ENCODE results near the gene FAM168A.

FAM168A gene

DNA sequence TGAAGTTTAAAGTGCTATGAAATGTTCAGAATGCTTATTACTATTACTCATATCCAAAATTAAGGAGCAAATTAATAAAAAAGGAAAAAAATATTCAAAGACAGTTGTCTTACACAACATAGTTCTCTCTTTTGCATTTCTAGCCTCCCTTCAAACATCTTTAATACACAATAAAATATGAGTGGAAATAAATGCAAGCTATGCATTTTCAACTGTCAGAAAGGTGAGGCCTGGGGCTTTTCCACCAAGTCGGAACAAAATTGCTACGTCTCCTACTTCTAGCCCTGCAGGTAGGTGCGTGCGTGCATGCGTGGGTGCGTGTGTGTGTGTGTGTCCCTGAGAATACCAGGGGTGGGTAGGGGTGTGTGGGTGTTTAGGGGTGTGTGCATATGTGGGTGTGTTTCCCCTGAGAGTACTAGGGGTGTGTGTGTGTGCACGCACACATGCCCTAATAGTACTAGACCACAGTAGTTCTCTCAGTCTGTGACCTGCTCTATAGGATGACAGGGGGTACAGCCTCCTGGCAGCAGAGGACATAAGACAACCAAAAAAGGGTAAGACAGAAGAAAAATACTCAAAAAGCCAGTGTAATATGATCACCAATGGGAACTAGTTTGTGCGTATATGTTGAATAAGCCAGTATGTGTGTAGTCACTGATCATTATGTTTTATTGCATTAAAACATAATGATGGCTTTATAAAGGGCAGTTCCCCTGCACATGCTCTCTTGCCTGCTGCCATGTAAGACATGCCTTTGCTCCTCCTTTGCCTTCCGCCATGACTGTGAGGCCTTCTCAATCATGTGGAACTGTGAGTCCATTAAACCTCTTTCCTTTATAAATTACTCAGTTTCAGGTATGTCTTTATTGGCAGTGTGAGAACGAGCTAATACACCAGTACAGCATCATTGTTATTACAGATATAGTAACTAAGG is 89.4 kb downstream of the FAM168A start:
- H3K36me3 ChIP-seq (ENCODE audit: low read length) = no peaks in the 10 kb centered on the region; the same call in 1 of the 2 replicates
- H4K20me1 ChIP-seq (ENCODE audit: low read depth, low read length) = no peaks in the 10 kb centered on the region
- no peak overlapping the region for H2AFZ ChIP-seq (ENCODE audit: low read depth, low read length, severe bottlenecking)
- no peaks in the 10 kb centered on the region for H3K9me3 ChIP-seq (ENCODE audit: insufficient read depth, low read length)
- no peak overlapping the region for H3K4me3 ChIP-seq (ENCODE audit: insufficient read depth, low read length, poor library complexity, severe bottlenecking)
- H3K79me2 ChIP-seq (ENCODE audit: insufficient read depth, low read length) = no peaks in the 10 kb centered on the region; the same call in 1 of the 2 replicates
- no peaks in the 10 kb centered on the region; the same call in 1 of the 2 replicates for H3F3A ChIP-seq (ENCODE audit: insufficient read depth)
- H3K4me2 ChIP-seq (ENCODE audit: low read depth, low read length, poor library complexity, severe bottlenecking) = no peak overlapping the region
- H3K27me3 ChIP-seq (ENCODE audit: low read length) = no peaks in the 10 kb centered on the region
- TF ChIP-seq EZH2phosphoT487 (conservative IDR thresholded peaks at IDR 0.05; ENCODE audit: low read length) = no peak
- H3K27ac ChIP-seq (ENCODE audit: low read depth, low read length) = no peak overlapping the region
- no peak overlapping the region for H3K9ac ChIP-seq (ENCODE audit: low read length)
- no peaks in the 10 kb centered on the region for H3K9me2 ChIP-seq (replicated peaks; ENCODE audit: insufficient read depth, low read length)

DNA sequence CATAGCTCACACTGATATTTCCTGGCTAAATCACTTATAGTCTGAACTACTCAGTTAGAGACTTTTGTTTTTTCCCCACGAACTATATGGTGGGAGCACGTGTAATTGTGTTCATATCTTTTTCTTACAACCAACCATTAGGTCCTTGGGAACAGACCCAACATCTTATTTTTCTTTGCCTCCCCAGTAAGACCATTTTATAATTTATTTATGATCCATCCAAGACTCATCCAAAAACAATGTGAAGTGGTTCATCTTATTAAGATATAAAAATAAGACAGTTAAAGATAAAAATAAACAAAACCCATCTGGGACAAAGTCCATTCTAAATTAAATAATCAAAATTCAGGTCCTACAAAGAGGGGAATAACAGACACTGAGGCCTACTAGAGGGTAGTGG is 90.8 kb downstream of the FAM168A start:
- H3K36me3 ChIP-seq (ENCODE audit: low read length) = no peaks in the 10 kb centered on the region; the same call in 1 of the 2 replicates
- no peak overlapping the region for H3K27ac ChIP-seq (ENCODE audit: low read depth, low read length)
- no peaks in the 10 kb centered on the region for H4K20me1 ChIP-seq (ENCODE audit: low read depth, low read length)
- H3K4me2 ChIP-seq (ENCODE audit: low read depth, low read length, poor library complexity, severe bottlenecking) = no peak overlapping the region
- H3K9me3 ChIP-seq (ENCODE audit: insufficient read depth, low read length) = no peaks in the 10 kb centered on the region
- H2AFZ ChIP-seq (ENCODE audit: low read depth, low read length, severe bottlenecking) = no peak overlapping the region
- no peaks in the 10 kb centered on the region for H3K27me3 ChIP-seq (ENCODE audit: low read length)
- no peaks in the 10 kb centered on the region; the same call in 1 of the 2 replicates for H3K79me2 ChIP-seq (ENCODE audit: insufficient read depth, low read length)
- no peak overlapping the region for H3K4me3 ChIP-seq (ENCODE audit: insufficient read depth, low read length, poor library complexity, severe bottlenecking)
- H3K9me2 ChIP-seq (replicated peaks; ENCODE audit: insufficient read depth, low read length) = no peaks in the 10 kb centered on the region
- TF ChIP-seq, protein P1, sequence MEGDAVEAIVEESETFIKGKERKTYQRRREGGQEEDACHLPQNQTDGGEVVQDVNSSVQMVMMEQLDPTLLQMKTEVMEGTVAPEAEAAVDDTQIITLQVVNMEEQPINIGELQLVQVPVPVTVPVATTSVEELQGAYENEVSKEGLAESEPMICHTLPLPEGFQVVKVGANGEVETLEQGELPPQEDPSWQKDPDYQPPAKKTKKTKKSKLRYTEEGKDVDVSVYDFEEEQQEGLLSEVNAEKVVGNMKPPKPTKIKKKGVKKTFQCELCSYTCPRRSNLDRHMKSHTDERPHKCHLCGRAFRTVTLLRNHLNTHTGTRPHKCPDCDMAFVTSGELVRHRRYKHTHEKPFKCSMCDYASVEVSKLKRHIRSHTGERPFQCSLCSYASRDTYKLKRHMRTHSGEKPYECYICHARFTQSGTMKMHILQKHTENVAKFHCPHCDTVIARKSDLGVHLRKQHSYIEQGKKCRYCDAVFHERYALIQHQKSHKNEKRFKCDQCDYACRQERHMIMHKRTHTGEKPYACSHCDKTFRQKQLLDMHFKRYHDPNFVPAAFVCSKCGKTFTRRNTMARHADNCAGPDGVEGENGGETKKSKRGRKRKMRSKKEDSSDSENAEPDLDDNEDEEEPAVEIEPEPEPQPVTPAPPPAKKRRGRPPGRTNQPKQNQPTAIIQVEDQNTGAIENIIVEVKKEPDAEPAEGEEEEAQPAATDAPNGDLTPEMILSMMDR (IDR thresholded peaks at IDR 0.05; ENCODE audit: insufficient read depth, low read length, poor library complexity, severe bottlenecking) = no peak
- no peak for TF ChIP-seq EZH2phosphoT487 (conservative IDR thresholded peaks at IDR 0.05; ENCODE audit: low read length)
- H3F3A ChIP-seq (ENCODE audit: insufficient read depth) = no peaks in the 10 kb centered on the region; the same call in 1 of the 2 replicates
- H3K9ac ChIP-seq (ENCODE audit: low read length) = no peak overlapping the region

DNA sequence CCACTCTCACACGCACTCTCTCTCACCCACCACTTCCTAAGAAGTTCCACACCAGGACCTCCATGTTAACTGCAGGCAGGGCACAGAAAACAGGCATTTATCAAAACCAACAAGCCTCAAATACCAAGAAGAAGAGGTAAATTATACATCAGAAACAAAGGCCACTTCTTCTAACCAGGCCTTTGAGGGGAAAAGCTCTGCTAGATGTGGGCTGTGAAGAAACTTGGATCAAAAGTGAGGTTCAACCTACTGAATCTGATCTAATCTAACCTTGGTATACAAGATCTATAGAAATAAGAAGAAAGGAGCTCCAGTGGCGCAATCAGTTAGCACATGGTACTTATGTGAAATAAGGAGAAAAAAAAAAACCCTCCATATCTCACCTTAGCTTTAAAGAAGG is 91.9 kb downstream of the FAM168A start:
- no peak overlapping the region for H3K27ac ChIP-seq (ENCODE audit: low read depth, low read length)

More for the DNA sequence above, 91.9 kb downstream of the FAM168A start:
- no peaks in the 10 kb centered on the region; the same call in 1 of the 2 replicates for H3F3A ChIP-seq (ENCODE audit: insufficient read depth)
- H3K9me2 ChIP-seq (replicated peaks; ENCODE audit: insufficient read depth, low read length) = no peaks in the 10 kb centered on the region
- H3K9me3 ChIP-seq (ENCODE audit: insufficient read depth, low read length) = no peaks in the 10 kb centered on the region
- no peaks in the 10 kb centered on the region; the same call in 1 of the 2 replicates for H3K79me2 ChIP-seq (ENCODE audit: insufficient read depth, low read length)
- H3K36me3 ChIP-seq (ENCODE audit: low read length) = no peaks in the 10 kb centered on the region; the same call in 1 of the 2 replicates
- H3K4me3 ChIP-seq (ENCODE audit: insufficient read depth, low read length, poor library complexity, severe bottlenecking) = no peak overlapping the region
- no peak overlapping the region for H2AFZ ChIP-seq (ENCODE audit: low read depth, low read length, severe bottlenecking)
- no peaks in the 10 kb centered on the region for H4K20me1 ChIP-seq (ENCODE audit: low read depth, low read length)
- no peaks in the 10 kb centered on the region for H3K27me3 ChIP-seq (ENCODE audit: low read length)
- TF ChIP-seq EZH2phosphoT487 (conservative IDR thresholded peaks at IDR 0.05; ENCODE audit: low read length) = no peak
- TF ChIP-seq, protein P1 (IDR thresholded peaks at IDR 0.05; ENCODE audit: insufficient read depth, low read length, poor library complexity, severe bottlenecking) = no peak
- no peak overlapping the region for H3K4me2 ChIP-seq (ENCODE audit: low read depth, low read length, poor library complexity, severe bottlenecking)
- H3K9ac ChIP-seq (ENCODE audit: low read length) = no peak overlapping the region
